ENCODE data around the gene MYPN.

MYPN gene

GRCh38 chr10:68261132-68261856 is 152.0 kb downstream of the MYPN start:
- Mint-ChIP-seq H3K27ac (no peak overlapping the region), H3K9me3 (peaks cover 10% of the 10 kb centered on the region), H3K4me3 (no peak overlapping the region), H3K36me3 (ENCODE audit: low read depth) (no peaks in the 10 kb centered on the region), H3K27me3 (peaks cover 7% of the 10 kb centered on the region), H3K4me1 (no peaks in the 10 kb centered on the region)
- ATAC-seq, result no peak
- DNase-seq, result no peak
